LNCAP (cell line): ENCODE results near the gene HS3ST6.

Experiments used
- TF ChIP-seq, protein P1 (sequence below): fragments of 450-650 bp; IDR thresholded peaks from 2 replicates; pipeline ENCODE4 v1.5.1; 2017; ENCODE audit warnings: mild to moderate bottlenecking

The HS3ST6 gene

DNA sequence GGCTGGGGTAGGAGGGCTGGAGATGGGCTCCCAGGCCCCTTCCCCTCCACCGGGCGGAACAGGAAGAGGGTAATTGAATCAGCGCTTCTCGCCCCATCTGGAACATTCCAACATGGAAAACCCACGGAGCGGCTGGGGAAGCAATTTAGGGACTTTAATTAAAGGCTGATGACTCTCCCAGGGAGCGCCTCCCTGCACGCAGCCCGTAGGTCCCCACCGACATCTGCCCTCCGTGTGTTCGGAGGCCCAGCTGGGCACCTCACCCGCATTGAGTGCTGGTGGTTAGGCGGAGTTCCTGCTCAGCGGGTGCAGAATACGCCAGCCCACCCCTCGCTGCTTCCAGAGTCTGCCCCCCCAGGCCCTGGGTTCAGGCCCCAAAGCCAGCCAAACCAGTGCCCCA lies 10.0 kb downstream of the HS3ST6 start:
- TF ChIP-seq, protein P1, sequence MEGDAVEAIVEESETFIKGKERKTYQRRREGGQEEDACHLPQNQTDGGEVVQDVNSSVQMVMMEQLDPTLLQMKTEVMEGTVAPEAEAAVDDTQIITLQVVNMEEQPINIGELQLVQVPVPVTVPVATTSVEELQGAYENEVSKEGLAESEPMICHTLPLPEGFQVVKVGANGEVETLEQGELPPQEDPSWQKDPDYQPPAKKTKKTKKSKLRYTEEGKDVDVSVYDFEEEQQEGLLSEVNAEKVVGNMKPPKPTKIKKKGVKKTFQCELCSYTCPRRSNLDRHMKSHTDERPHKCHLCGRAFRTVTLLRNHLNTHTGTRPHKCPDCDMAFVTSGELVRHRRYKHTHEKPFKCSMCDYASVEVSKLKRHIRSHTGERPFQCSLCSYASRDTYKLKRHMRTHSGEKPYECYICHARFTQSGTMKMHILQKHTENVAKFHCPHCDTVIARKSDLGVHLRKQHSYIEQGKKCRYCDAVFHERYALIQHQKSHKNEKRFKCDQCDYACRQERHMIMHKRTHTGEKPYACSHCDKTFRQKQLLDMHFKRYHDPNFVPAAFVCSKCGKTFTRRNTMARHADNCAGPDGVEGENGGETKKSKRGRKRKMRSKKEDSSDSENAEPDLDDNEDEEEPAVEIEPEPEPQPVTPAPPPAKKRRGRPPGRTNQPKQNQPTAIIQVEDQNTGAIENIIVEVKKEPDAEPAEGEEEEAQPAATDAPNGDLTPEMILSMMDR, result no peak

DNA sequence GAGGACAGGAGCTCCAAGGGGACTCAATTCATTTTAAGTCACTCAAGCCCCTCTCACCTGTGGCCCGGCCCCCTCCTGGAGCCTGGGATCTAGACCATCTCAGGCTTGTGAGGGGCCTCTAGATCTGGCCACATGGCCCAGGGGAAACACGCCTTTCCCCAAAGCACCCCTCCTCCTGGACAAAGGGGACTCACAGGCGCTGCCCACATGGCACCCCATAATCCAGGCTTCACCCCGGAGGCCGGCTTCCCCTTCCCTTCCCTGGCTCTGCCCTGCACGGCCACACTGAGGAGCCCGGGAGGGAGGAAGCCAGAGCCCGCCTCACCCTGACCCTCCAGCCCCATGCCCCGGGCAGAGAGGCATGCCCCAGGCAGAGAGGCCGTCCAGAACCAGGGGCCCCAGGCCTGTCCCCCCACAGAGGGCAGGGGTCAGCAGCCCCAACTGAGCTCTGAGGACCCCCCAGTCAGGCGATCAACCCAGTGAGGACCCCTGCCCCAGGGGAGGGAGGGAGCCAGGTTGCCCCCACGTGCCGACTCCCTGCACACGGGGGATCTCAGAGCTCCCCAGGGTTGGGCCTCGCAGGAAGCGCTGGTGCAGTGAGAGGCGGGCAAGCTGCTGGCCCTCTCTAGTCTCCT lies 10.9 kb downstream of the HS3ST6 start:
- TF ChIP-seq, protein P1, result no peak

DNA sequence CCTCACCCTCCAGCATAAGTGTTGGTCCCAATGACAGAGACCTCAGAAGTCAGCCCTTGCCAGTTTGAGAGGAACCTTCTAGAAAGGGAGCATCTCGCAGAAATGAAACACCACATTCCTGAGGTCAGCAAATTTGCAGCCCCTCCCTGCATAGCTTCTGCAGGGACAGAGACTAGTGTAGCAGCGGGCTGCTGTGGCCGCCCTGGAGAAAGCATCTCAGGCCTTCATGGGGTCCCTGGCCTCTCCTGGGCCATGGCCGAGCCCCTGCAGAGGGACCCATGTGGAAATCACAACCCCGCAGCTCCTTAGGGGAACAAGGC lies 11.4 kb downstream of the HS3ST6 start:
- TF ChIP-seq, protein P1, result no peak

DNA sequence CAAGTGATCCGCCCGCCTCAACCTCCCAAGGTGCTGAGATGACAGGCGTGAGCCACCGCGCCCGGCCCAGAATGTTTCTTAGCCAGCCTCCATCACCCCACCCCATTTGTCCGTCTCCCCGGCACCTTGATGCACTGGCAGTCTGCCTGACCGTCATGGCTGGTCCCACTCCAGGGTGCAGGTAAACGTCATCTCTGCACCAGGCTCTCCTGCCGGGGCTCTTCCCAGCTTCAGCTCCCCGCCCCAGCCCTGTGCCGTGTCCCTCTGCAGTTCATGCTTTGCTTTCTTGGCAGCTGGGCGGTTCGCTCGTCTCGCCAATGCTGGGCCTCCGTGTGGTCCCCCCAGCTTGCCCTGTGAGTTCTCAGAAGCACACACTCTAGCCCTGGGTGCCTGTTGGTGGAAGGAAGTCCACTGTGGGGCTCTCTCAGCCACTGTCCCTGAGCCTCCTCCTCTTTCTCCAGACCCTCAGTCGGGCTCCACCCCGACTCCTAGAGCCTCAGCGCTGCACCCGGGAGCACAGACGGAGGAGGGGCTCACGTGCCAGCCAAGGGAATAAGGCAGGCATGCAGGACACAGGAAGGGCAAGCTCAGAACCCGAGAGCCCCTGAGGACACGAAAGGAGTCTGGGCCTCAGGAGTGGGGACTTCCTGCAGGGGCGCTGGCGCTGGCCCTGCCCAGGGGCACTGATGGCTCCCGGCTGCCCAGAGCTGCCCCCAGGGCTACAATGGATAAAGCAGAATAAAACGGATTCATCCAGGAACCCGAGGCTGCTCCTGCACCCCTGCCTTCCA lies 12.0 kb downstream of the HS3ST6 start:
- TF ChIP-seq, protein P1, result no peak

DNA sequence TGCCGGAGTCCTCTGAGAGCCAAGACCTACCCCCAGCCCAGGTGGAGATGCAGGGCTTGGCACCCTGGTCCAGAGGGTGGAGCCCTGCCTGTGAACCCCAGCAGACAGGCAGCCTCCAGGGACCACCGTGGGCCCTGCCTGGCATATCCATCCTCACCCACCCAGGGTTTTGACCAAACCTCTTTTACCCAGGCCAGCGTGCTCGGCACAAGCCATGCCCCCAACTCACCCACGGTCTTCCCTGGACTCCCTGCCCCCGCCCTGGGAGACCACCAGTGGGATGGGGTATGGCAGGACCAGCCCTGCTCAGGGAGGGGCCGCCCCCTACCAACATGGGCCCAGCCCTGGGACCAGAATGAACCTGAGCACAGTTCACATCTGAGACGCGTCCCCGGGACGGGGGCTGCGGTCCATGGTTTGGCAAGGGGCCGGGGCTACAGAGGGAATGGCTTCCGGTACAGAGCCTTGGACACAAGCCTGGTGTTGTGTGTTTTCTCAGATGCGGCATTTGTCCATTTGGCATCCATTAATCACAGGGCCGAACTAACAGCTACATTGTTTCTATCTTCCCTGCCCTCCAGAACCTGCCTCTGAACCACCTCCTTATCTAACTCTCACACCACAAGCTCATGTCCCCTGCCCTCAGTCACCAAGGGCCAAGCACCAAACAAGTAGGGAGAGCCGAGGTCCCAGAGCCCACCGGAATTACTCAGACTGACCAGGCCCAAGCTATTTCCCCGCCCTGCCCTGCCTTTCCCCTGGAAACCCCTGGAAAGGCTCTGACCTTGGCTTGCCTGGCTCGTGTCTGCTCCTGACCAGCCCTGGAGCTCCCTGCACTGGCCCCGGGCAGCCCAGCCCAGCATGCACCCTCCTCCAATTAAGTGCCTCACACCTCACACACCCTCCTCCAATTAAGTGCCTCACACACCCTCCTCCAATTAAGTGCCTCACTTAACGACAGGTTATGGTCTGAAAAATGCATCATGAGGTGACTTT lies 14.1 kb downstream of the HS3ST6 start:
- TF ChIP-seq, protein P1, result no peak

DNA sequence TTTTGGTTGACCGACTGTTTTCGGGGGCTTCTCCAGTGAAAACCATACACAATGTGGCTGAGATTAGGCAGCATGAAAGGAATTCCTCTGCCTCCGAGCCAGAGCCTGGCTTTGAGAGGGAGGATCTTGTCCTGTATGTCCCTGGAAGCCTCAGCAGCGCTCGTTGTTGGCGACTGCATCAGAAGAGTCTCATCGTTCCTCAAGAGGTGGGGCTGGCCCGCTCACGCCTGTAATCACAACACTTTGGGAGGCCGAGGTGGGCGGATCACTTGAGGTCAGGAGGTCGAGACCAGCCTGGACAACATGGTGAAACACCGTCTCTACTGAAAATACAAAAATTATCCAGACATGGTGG lies 15.0 kb downstream of the HS3ST6 start:
- TF ChIP-seq, protein P1, result no peak

DNA sequence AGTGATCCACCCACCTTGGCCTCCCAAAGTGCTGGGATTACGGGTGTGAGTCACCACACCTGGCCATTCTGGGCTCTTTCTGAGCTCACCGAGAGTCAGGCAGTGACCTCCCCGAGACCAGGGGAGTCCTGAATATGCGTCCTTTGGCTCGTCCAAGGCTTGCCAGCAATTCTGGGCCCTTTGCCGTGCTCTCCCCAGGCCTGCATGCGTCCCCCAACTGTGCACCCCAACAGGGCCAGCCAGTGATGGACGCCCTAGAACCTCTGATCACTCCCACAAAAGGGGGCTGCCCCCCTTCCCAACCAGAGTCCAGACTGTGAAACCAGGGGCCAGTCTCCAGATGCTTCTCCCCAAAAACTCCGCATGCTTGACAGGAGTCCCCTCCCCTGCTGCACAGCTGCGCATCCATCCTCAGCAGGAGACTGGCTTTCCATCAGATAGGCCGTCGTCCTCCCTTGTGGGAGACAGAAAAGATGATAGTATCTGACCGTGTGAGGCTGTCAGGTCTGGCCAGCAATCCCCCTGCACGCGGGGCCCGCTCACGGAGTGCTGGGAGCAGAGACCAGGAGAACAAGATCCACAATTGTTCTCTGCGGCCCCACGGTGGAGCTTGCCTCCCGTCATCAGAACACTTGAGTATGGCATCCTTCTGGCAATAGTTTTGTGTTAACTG lies 15.5 kb downstream of the HS3ST6 start:
- TF ChIP-seq, protein P1, result no peak
